ENCODE results near the gene SHC4. TPM values are rescaled to one million over a fixed set of nuclear protein-coding genes. Genes with fewer than 3 reads are reported as not detected.

The SHC4 gene
- total RNA-seq, 1 donor: 0.72 TPM

- Histone ChIP-seq H3K27ac (ENCODE audit: low read depth, low read length) (no peak overlapping the region), H3K9me3 (ENCODE audit: low read depth, low read length) (no peaks in the 10 kb centered on the region), H4K20me1 (ENCODE audit: insufficient read depth, low read length) (no peaks in the 10 kb centered on the region), H2AFZ (ENCODE audit: low read length) (no peak overlapping the region), H3K4me2 (ENCODE audit: insufficient read depth, low read length) (no peak overlapping the region), H3K4me1 (ENCODE audit: insufficient read depth, low read length) (peaks cover 14% of the 10 kb centered on the region), H3K27me3 (ENCODE audit: insufficient read depth, low read length) (no peaks in the 10 kb centered on the region), H3K36me3 (ENCODE audit: insufficient read depth, low read length) (no peaks in the 10 kb centered on the region), H3K4me3 (ENCODE audit: insufficient read depth, low read length) (no peak overlapping the region), H3K79me2 (ENCODE audit: insufficient read depth, low read length) (no peaks in the 10 kb centered on the region)
- no peak for TF ChIP-seq CTCF (IDR thresholded peaks at IDR 0.05; ENCODE audit: extremely low read depth, low read depth, low read length)
- no peak for DNase-seq (ENCODE audit: insufficient read length, low spot score, missing footprints)
These were observed 92.2 kb downstream of the SHC4 start for GRCh38 chr15:48871542-48871941.

- Histone ChIP-seq H3K4me1 (ENCODE audit: insufficient read depth, low read length) (peaks cover 28% of the 10 kb centered on the region), H3K4me3 (ENCODE audit: insufficient read depth, low read length) (no peak overlapping the region), H3K27ac (ENCODE audit: low read depth, low read length) (no peak overlapping the region), H3K9me3 (ENCODE audit: low read depth, low read length) (no peaks in the 10 kb centered on the region), H2AFZ (ENCODE audit: low read length) (no peak overlapping the region), H3K27me3 (ENCODE audit: insufficient read depth, low read length) (no peaks in the 10 kb centered on the region), H3K79me2 (ENCODE audit: insufficient read depth, low read length) (no peaks in the 10 kb centered on the region), H4K20me1 (ENCODE audit: insufficient read depth, low read length) (no peaks in the 10 kb centered on the region), H3K36me3 (ENCODE audit: insufficient read depth, low read length) (no peaks in the 10 kb centered on the region), H3K4me2 (ENCODE audit: insufficient read depth, low read length) (no peak overlapping the region)
- TF ChIP-seq CTCF (IDR thresholded peaks at IDR 0.05; ENCODE audit: extremely low read depth, low read depth, low read length): no peak
- DNase-seq (ENCODE audit: insufficient read length, low spot score, missing footprints): no peak
These were observed 93.8 kb downstream of the SHC4 start for GRCh38 chr15:48869966-48870365.

- no peaks in the 10 kb centered on the region for H3K79me2 ChIP-seq (ENCODE audit: insufficient read depth, low read length)
- H4K20me1 ChIP-seq (ENCODE audit: insufficient read depth, low read length): no peaks in the 10 kb centered on the region
- no peaks in the 10 kb centered on the region for H3K36me3 ChIP-seq (ENCODE audit: insufficient read depth, low read length)
- no peak overlapping the region for H2AFZ ChIP-seq (ENCODE audit: low read length)
- peaks cover 28% of the 10 kb centered on the region for H3K4me1 ChIP-seq (ENCODE audit: insufficient read depth, low read length)
- H3K9me3 ChIP-seq (ENCODE audit: low read depth, low read length): no peaks in the 10 kb centered on the region
- H3K27me3 ChIP-seq (ENCODE audit: insufficient read depth, low read length): no peaks in the 10 kb centered on the region
- no peak overlapping the region for H3K27ac ChIP-seq (ENCODE audit: low read depth, low read length)
- H3K4me3 ChIP-seq (ENCODE audit: insufficient read depth, low read length): no peak overlapping the region
- no peak for DNase-seq (ENCODE audit: insufficient read length, low spot score, missing footprints)
- TF ChIP-seq CTCF (IDR thresholded peaks at IDR 0.05; ENCODE audit: extremely low read depth, low read depth, low read length): no peak
- no peak overlapping the region for H3K4me2 ChIP-seq (ENCODE audit: insufficient read depth, low read length)
These were observed 95.2 kb downstream of the SHC4 start for GRCh38 chr15:48868536-48868935.

GRCh38 chr15:48868023-48868422 lies 95.7 kb downstream of the SHC4 start:
- no peak for TF ChIP-seq CTCF (IDR thresholded peaks at IDR 0.05; ENCODE audit: extremely low read depth, low read depth, low read length)
- no peak overlapping the region for H2AFZ ChIP-seq (ENCODE audit: low read length)
- H4K20me1 ChIP-seq (ENCODE audit: insufficient read depth, low read length): no peaks in the 10 kb centered on the region
- H3K4me3 ChIP-seq (ENCODE audit: insufficient read depth, low read length): no peak overlapping the region
- DNase-seq (ENCODE audit: insufficient read length, low spot score, missing footprints): no peak
- H3K36me3 ChIP-seq (ENCODE audit: insufficient read depth, low read length): no peaks in the 10 kb centered on the region
- H3K9me3 ChIP-seq (ENCODE audit: low read depth, low read length): no peaks in the 10 kb centered on the region
- no peaks in the 10 kb centered on the region for H3K79me2 ChIP-seq (ENCODE audit: insufficient read depth, low read length)
- H3K27me3 ChIP-seq (ENCODE audit: insufficient read depth, low read length): no peaks in the 10 kb centered on the region
- H3K4me1 ChIP-seq (ENCODE audit: insufficient read depth, low read length): peaks cover 28% of the 10 kb centered on the region
- no peak overlapping the region for H3K27ac ChIP-seq (ENCODE audit: low read depth, low read length)
- H3K4me2 ChIP-seq (ENCODE audit: insufficient read depth, low read length): no peak overlapping the region

All from osteoblast (primary cell).